ENCODE results near the gene SAMD14. TPM values are rescaled to one million over a fixed set of nuclear protein-coding genes. Genes with fewer than 3 reads are reported as not detected.

SAMD14 gene
- total and polyA plus RNA-seq, 7 experiments from 2014 or later: 0.70 to 0.78 TPM; not detected in 5

GRCh38 chr17:50090971-50091917 is 38.7 kb downstream of the SAMD14 start:
- ChIA-PET POLR2A (interaction anchor here (0.7 to 1.0 kb wide), 3 partner anchors 60 to 73 kb away, joined by 3 read pairs; no protein-coding TSS in a partner anchor), CTCF (interaction anchor here (0.7 to 5.0 kb wide), 3 partner anchors 64 to 205 kb away, joined by 3 to 57 read pairs (median 25); no protein-coding TSS in a partner anchor)
- no peak for ATAC-seq
- Mint-ChIP-seq H3K4me3 (no peak overlapping the region), H3K4me1 (peaks cover 10 to 24% (median 13%) of the 10 kb centered on the region in 7 donors), H3K36me3 (no peaks in the 10 kb centered on the region), H3K27ac (peak overlapping the region in 1 of 9 donors; percentile 79), H3K9me3 (peaks cover 0 to 2% (median 0%) of the 10 kb centered on the region in 11 donors), H3K27me3 (no peaks in the 10 kb centered on the region)
- Histone ChIP-seq H3K27ac (ENCODE audit: low read depth, low read length) (no peak overlapping the region), H3K27me3 (ENCODE audit: control insufficient read depth in 2 of 2, insufficient read depth in 2 of 2, low read length in 2 of 2) (no peaks in the 10 kb centered on the region), H3K9me3 (ENCODE audit: control insufficient read depth in 2 of 3, low read length in 3 of 3) (no peaks in the 10 kb centered on the region), H3K4me1 (ENCODE audit: control insufficient read depth in 2 of 2, insufficient read depth in 2 of 2, low read length in 2 of 2) (peaks cover 7 to 9% of the 10 kb centered on the region in 2 donors), H3K36me3 (ENCODE audit: control insufficient read depth in 2 of 3, insufficient read depth in 3 of 3, low read length in 3 of 3) (peaks cover 0 to 4% (median 0%) of the 10 kb centered on the region in 3 experiments), H3K4me3 (ENCODE audit: low read length) (no peak overlapping the region)
- intact Hi-C loops (cut with micrococcal nuclease): loop anchor here in 1 of 2 donors (5.0 to 10.0 kb wide), 3 partner anchors 139 to 516 kb away; partner anchors contain the start of gene NXPH3
- DNase-seq: no peak

GRCh38 chr17:50090071-50090470 is 39.9 kb downstream of the SAMD14 start:
- ChIA-PET CTCF (interaction anchor here (5.0 kb wide), 1 partner anchor 62 kb away, joined by 57 read pairs; no protein-coding TSS in a partner anchor), POLR2A (no interaction called here)
- Histone ChIP-seq H3K9me3 (ENCODE audit: control insufficient read depth in 2 of 3, low read length in 3 of 3) (no peaks in the 10 kb centered on the region), H3K36me3 (ENCODE audit: control insufficient read depth in 2 of 3, insufficient read depth in 3 of 3, low read length in 3 of 3) (no peaks in the 10 kb centered on the region), H3K4me1 (ENCODE audit: control insufficient read depth in 2 of 2, insufficient read depth in 2 of 2, low read length in 2 of 2) (no peaks in the 10 kb centered on the region), H3K27me3 (ENCODE audit: control insufficient read depth in 2 of 2, insufficient read depth in 2 of 2, low read length in 2 of 2) (no peaks in the 10 kb centered on the region), H3K4me3 (ENCODE audit: low read length) (no peak overlapping the region), H3K27ac (ENCODE audit: low read depth, low read length) (no peak overlapping the region)
- H3K36me3 Mint-ChIP-seq: no peaks in the 10 kb centered on the region
- no peak for ATAC-seq
- H3K4me3 Mint-ChIP-seq: no peak overlapping the region
- no peak overlapping the region for H3K27ac Mint-ChIP-seq
- peaks cover 0 to 13% (median 7%) of the 10 kb centered on the region in 7 donors for H3K4me1 Mint-ChIP-seq
- peaks cover 0 to 2% (median 0%) of the 10 kb centered on the region in 11 donors for H3K9me3 Mint-ChIP-seq
- no peaks in the 10 kb centered on the region for H3K27me3 Mint-ChIP-seq
- DNase-seq: no peak
- intact Hi-C loops (cut with micrococcal nuclease): loop anchor here in 1 of 2 donors (5.0 to 10.0 kb wide), 3 partner anchors 138 to 515 kb away; partner anchors contain the start of gene NXPH3

- no peaks in the 10 kb centered on the region for H3K27me3 Mint-ChIP-seq
- no peaks in the 10 kb centered on the region for H3K36me3 Mint-ChIP-seq
- ChIA-PET POLR2A (no interaction called here), CTCF (interaction anchor here (3.7 kb wide), 1 partner anchor 60 kb away, joined by 91 read pairs; no protein-coding TSS in a partner anchor)
- DNase-seq (no peak), ATAC-seq (no peak)
- H3K9me3 Mint-ChIP-seq: peaks cover 0 to 2% (median 0%) of the 10 kb centered on the region in 11 donors
- H3K4me1 Mint-ChIP-seq: peaks cover 0 to 8% (median 2%) of the 10 kb centered on the region in 7 donors
- Histone ChIP-seq H3K27me3 (ENCODE audit: control insufficient read depth in 2 of 2, insufficient read depth in 2 of 2, low read length in 2 of 2) (no peaks in the 10 kb centered on the region), H3K4me1 (ENCODE audit: control insufficient read depth in 2 of 2, insufficient read depth in 2 of 2, low read length in 2 of 2) (no peaks in the 10 kb centered on the region), H3K27ac (ENCODE audit: low read depth, low read length) (no peak overlapping the region), H3K36me3 (ENCODE audit: control insufficient read depth in 2 of 3, insufficient read depth in 3 of 3, low read length in 3 of 3) (no peaks in the 10 kb centered on the region), H3K9me3 (ENCODE audit: control insufficient read depth in 2 of 3, low read length in 3 of 3) (no peaks in the 10 kb centered on the region), H3K4me3 (ENCODE audit: low read length) (no peak overlapping the region)
- H3K27ac Mint-ChIP-seq: no peak overlapping the region
- no peak overlapping the region for H3K4me3 Mint-ChIP-seq
- intact Hi-C loops (cut with micrococcal nuclease): no loop called here
These were observed 40.8 kb downstream of the SAMD14 start for GRCh38 chr17:50088952-50089825.

GRCh38 chr17:50087912-50088405 is 42.0 kb downstream of the SAMD14 start:
- Mint-ChIP-seq H3K27ac (no peak overlapping the region), H3K9me3 (peaks cover 0 to 2% (median 0%) of the 10 kb centered on the region in 11 donors), H3K4me3 (no peak overlapping the region), H3K4me1 (no peaks in the 10 kb centered on the region), H3K36me3 (no peaks in the 10 kb centered on the region), H3K27me3 (no peaks in the 10 kb centered on the region)
- ChIA-PET CTCF (interaction anchor here (0.5 to 3.7 kb wide), 17 partner anchors 9 to 271 kb away, joined by 3 to 91 read pairs (median 4); partner anchors contain the start of gene PDK2), POLR2A (interaction anchor here (1.1 to 1.6 kb wide), 4 partner anchors 20 to 324 kb away, joined by 3 to 7 read pairs (median 4); partner anchors contain the start of gene FAM117A)
- Histone ChIP-seq H3K9me3 (ENCODE audit: control insufficient read depth in 2 of 3, low read length in 3 of 3) (no peaks in the 10 kb centered on the region), H3K27me3 (ENCODE audit: control insufficient read depth in 2 of 2, insufficient read depth in 2 of 2, low read length in 2 of 2) (no peaks in the 10 kb centered on the region), H3K4me1 (ENCODE audit: control insufficient read depth in 2 of 2, insufficient read depth in 2 of 2, low read length in 2 of 2) (no peaks in the 10 kb centered on the region), H3K27ac (ENCODE audit: low read depth, low read length) (no peak overlapping the region), H3K4me3 (ENCODE audit: low read length) (no peak overlapping the region), H3K36me3 (ENCODE audit: control insufficient read depth in 2 of 3, insufficient read depth in 3 of 3, low read length in 3 of 3) (no peaks in the 10 kb centered on the region)
- ATAC-seq (no peak), DNase-seq (no peak)
- intact Hi-C loops (cut with micrococcal nuclease): loop anchor here (1.0 to 2.0 kb wide), 3 partner anchors 31 to 61 kb away; partner anchors contain the start of gene ITGA3 (in 1 of the 2)

- POLR2A ChIA-PET: interaction anchor here (0.7 to 1.6 kb wide), 6 partner anchors 10 to 1026 kb away, joined by 3 to 7 read pairs (median 3); partner anchors contain the start of gene FAM117A
- DNase-seq: peak; percentile 45 to 82 (median 66)
- Histone ChIP-seq H3K4me3 (ENCODE audit: low read length) (no peak overlapping the region), H3K27ac (ENCODE audit: low read depth, low read length) (no peak overlapping the region), H3K4me1 (ENCODE audit: control insufficient read depth in 2 of 2, insufficient read depth in 2 of 2, low read length in 2 of 2) (no peaks in the 10 kb centered on the region), H3K27me3 (ENCODE audit: control insufficient read depth in 2 of 2, insufficient read depth in 2 of 2, low read length in 2 of 2) (no peaks in the 10 kb centered on the region), H3K36me3 (ENCODE audit: control insufficient read depth in 2 of 3, insufficient read depth in 3 of 3, low read length in 3 of 3) (no peaks in the 10 kb centered on the region), H3K9me3 (ENCODE audit: control insufficient read depth in 2 of 3, low read length in 3 of 3) (no peaks in the 10 kb centered on the region)
- Mint-ChIP-seq H3K27ac (no peak overlapping the region), H3K27me3 (no peaks in the 10 kb centered on the region), H3K4me1 (no peaks in the 10 kb centered on the region), H3K9me3 (peaks cover 0 to 2% (median 0%) of the 10 kb centered on the region in 11 donors), H3K36me3 (peaks cover 0 to 5% (median 0%) of the 10 kb centered on the region in 5 donors), H3K4me3 (no peak overlapping the region)
- intact Hi-C loops (cut with micrococcal nuclease): loop anchor here (1.0 to 2.0 kb wide), 3 partner anchors 31 to 60 kb away; partner anchors contain the start of gene ITGA3 (in 1 of the 2)
- CTCF ChIA-PET: interaction anchor here (0.5 to 3.7 kb wide), 22 partner anchors 9 to 323 kb away, joined by 3 to 91 read pairs (median 4); partner anchors contain the start of genes FAM117A and PDK2
- peak; percentile 94 for ATAC-seq
These were observed 42.6 kb downstream of the SAMD14 start for GRCh38 chr17:50087246-50087911.

All from naive thymus-derived CD4-positive, alpha-beta T cell (primary cell).